WERI-Rb-1 (cell line): Measurements from ENCODE around the gene TAB3.

Source experiments
- DNase-seq: peaks from one replicate; pipeline ENCODE4 v3.0.0-alpha.2; 2020
- H3K27ac ChIP-seq: fragments of 250-450 bp; sonication (Bioruptor Pico); 2 replicates; pipeline ENCODE4 v1.5.1; 2020; ENCODE audit warnings: mild to moderate bottlenecking, moderate library complexity
- H3K27me3 ChIP-seq: fragments of 250-450 bp; sonication (Bioruptor Pico); 2 replicates; pipeline ENCODE4 v1.5.1; 2021; ENCODE audit warnings: mild to moderate bottlenecking, low read depth, moderate library complexity; ENCODE audit not compliant: insufficient read depth, severe bottlenecking
- H3K36me3 ChIP-seq: fragments of 250-450 bp; sonication (Bioruptor Pico); 2 replicates; pipeline ENCODE4 v1.5.1; 2020; ENCODE audit warnings: mild to moderate bottlenecking, moderate library complexity
- H3K4me3 ChIP-seq: 2 replicates; pipeline ENCODE4 v1.5.1; 2011; ENCODE audit warnings: low read depth, mild to moderate bottlenecking, control low read depth, low read length
- H3K9me3 ChIP-seq: fragments of 250-450 bp; sonication (Bioruptor Pico); 2 replicates; pipeline ENCODE4 v1.5.1; 2021; ENCODE audit warnings: mild to moderate bottlenecking, moderate library complexity; ENCODE audit not compliant: severe bottlenecking
- CTCF ChIP-seq: IDR thresholded peaks from 2 replicates; pipeline ENCODE4 v1.5.1; 2011; ENCODE audit warnings: low read depth, mild to moderate bottlenecking, control low read depth, inconsistent platforms, low read length

The TAB3 gene

DNA sequence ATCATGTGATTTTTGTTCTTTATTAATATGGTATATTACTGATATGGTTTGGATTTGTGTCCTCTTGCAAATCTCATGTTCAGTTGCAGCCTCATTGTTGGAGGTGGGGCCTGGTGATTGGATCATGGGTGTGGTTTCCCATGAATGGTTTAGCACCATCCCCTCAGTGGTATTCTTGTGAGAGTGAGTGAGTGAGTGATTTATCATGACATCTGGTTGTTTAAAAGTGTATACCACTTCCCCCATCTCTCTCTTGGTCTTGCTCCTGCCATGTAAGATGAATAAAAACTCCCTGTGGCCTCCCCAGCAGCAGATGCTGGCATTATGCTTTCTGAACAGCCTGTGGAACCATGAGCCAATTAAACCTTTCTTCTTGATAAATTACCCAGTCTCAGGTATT lies 111.5 kb downstream of the TAB3 start:
- Histone ChIP-seq H3K9me3 (no peaks in the 10 kb centered on the region), H3K36me3 (no peaks in the 10 kb centered on the region), H3K4me3 (no peak overlapping the region), H3K27me3 (no peaks in the 10 kb centered on the region), H3K27ac (no peak overlapping the region)
- DNase-seq: no peak
- TF ChIP-seq CTCF: no peak
